ENCODE data around the gene ALK. TPM values are rescaled to one million over a fixed set of nuclear protein-coding genes. Genes with fewer than 3 reads are reported as not detected.

The ALK gene
- total RNA-seq, 2 donors from 2014 or later: 0.05 TPM; not detected in 1

DNA sequence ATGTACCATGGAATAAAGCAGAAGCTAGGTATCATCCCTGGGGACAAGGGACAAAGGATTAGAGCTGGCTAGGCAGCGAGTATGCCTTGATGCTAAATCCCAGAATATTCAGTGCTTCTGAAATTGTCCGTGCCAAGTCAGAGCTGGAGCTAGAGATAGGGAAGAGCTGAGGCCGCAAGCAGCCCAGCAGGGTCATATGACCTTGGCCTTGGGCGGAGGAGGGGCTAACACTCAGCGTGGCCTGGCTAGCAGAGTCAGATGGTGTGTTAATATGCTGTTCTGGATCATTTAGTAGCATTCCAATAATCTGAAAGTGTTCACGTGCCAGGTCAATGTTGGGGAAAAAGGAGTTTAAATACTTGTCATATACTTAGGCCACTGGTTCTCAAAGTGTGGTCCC lies 431.3 kb downstream of the ALK start:
- DNase-seq (ENCODE audit: low spot score in 2 of 2) (no peak), ATAC-seq (no peak)
- Mint-ChIP-seq H3K9me3 (no peaks in the 10 kb centered on the region), H3K36me3 (no peaks in the 10 kb centered on the region), H3K27ac (no peak overlapping the region)

DNA sequence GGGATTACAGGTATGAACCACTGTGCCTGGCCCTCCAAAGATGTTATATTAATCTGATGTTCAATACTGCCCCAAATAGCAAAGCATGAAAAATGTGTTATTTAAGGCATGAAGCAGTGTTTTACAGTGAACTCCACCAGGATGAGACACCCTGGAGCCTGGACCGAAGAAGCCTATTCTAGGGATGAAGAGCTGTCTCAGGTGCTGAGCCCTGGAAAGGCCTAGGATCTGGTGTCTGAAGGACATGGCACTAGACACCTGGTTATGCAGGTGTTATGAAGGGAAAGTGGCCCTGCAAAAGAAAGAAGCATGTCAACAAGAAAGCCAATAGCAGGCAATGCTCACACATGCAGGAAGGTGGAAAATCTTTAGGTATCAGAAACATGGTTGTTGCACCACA lies 431.8 kb downstream of the ALK start:
- DNase-seq (ENCODE audit: low spot score in 2 of 2): no peak
- Mint-ChIP-seq H3K27ac (no peak overlapping the region), H3K9me3 (no peaks in the 10 kb centered on the region), H3K36me3 (no peaks in the 10 kb centered on the region)
- no peak for ATAC-seq

DNA sequence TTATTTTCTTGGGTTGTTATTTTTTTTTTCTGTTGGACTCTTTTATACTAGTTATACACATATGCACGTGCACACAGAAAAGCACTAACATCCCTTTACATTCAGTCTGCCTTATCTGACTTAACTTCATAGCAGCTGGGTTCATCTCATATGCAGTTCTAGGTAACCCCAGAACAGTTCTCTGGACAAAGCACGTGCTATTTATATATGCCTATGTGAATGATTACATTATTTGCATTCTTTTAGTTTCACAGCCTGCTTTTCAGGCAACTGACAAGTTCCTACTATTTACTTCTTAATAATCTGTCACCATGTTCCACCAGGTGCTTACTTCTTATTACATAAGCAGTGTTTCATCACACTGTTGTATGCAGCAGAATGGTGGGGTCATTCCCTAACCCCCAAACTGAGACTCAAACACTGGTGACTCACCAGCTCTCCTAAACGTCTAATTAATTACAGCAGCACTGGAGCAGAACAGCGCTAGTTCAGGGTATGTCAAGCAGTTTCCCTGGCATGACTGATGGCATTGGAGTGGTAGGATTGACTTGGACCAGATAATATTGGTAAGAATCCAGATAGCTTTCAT lies 433.3 kb downstream of the ALK start:
- no peak for ATAC-seq
- Mint-ChIP-seq H3K9me3 (no peaks in the 10 kb centered on the region), H3K27ac (no peak overlapping the region), H3K36me3 (no peaks in the 10 kb centered on the region)
- DNase-seq (ENCODE audit: low spot score in 2 of 2): no peak

DNA sequence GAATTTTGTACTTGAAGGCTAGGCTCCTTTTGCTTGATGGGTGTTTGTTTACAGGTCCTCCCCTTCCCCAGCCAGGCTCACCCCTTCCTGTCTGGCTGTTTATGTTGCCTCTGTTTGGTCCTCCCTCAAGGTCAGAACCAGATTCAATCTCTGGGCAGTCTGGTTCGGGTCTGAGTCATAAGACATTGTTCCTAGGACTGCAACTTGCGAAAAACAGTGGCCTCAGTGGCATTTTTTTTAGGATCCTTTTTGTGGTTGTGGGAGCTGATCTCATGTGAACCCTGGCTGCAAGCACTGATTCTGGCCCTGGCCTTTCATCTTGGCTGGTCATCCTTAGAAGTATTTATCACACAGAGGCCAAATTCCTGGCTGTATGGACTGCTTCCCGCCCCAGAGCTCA lies 435.8 kb downstream of the ALK start:
- no peak for DNase-seq (ENCODE audit: low spot score in 2 of 2)
- H3K36me3 Mint-ChIP-seq: no peaks in the 10 kb centered on the region
- H3K9me3 Mint-ChIP-seq: no peaks in the 10 kb centered on the region
- H3K27ac Mint-ChIP-seq: no peak overlapping the region
- ATAC-seq: no peak

DNA sequence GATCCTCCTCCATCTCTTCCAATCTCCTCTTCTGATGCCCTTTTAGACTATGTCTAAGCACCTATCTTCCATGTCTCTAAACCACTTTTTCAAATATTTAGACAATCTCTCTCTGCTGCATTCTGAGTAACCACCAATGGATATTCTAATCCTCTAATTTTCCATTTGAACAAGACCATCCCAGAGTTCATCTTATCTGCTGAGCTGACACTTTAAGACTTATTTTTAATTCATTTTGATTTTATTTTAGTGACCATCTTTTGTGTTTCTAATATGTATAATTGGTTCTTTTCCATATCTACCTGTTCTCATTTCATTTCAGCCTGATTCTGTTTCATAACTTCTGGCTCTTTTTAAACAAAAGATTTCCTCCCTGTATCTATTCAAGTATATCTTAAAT lies 436.3 kb downstream of the ALK start:
- DNase-seq (ENCODE audit: low spot score in 2 of 2) (no peak), ATAC-seq (no peak)
- no peak overlapping the region for H3K27ac Mint-ChIP-seq
- no peaks in the 10 kb centered on the region for H3K9me3 Mint-ChIP-seq
- no peaks in the 10 kb centered on the region for H3K36me3 Mint-ChIP-seq

DNA sequence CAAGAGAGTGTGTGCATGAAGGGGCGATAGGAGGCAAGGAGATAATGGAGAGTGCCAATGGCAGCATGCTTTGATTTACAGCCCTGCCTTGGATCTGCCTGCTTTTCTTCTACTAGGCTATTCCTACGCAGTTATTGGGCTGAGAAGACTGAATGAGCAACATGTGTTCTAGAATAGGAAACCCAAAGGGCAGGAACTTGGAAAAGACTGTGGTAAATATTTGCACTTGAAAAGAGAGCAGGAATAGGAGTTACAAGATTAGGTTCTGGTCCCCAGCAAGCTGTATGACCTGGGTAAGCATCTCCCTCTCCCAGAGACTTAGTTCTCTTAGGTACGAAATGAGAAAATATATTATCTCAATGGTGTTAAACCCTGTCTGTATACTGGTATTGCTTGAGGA lies 438.5 kb downstream of the ALK start:
- ATAC-seq (no peak), DNase-seq (ENCODE audit: low spot score in 2 of 2) (no peak)
- Mint-ChIP-seq H3K9me3 (no peaks in the 10 kb centered on the region), H3K36me3 (no peaks in the 10 kb centered on the region), H3K27ac (no peak overlapping the region)

DNA sequence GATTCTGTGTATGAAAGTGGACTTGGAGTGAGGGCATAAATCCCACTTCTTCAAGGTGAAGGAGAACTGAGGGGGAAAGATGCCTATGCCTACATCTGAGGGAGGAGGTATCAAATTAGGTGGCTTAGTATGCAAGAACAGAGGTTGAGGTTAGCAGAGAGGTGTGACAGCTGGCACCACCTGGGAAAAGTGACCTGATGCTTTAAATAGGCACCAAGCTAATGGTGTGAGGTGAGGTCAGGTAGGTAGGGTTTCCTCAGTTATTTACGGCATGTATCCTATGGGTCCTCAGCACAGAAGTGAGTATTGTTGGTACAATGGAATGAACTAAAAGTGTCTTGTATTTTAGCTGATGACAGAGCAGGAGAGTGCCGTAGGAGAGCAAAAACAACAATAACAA lies 439.0 kb downstream of the ALK start:
- no peaks in the 10 kb centered on the region for H3K9me3 Mint-ChIP-seq
- no peak overlapping the region for H3K27ac Mint-ChIP-seq
- no peak for DNase-seq (ENCODE audit: low spot score in 2 of 2)
- H3K36me3 Mint-ChIP-seq: no peaks in the 10 kb centered on the region
- no peak for ATAC-seq

DNA sequence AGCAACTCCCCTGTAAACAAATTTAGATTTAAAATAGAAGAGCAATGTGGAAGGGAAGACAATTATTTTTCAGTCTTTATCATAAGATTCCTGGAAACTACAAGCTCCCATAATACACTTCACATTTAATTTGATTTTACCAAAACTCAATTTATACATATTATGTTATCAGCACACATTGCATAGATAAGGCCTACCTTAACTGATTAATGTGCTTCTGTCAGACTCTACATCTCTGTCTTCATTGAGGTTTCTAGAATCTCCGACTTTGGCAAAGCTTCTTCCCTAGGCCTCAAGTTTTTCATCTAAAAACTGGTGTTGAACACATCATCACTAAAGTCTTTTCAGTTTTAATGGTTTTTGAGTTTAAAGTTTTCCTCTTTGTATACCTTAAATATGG lies 440.1 kb downstream of the ALK start:
- DNase-seq (ENCODE audit: low spot score in 2 of 2) (no peak), ATAC-seq (no peak)
- no peak overlapping the region for H3K27ac Mint-ChIP-seq
- H3K9me3 Mint-ChIP-seq: no peaks in the 10 kb centered on the region
- no peaks in the 10 kb centered on the region for H3K36me3 Mint-ChIP-seq

DNA sequence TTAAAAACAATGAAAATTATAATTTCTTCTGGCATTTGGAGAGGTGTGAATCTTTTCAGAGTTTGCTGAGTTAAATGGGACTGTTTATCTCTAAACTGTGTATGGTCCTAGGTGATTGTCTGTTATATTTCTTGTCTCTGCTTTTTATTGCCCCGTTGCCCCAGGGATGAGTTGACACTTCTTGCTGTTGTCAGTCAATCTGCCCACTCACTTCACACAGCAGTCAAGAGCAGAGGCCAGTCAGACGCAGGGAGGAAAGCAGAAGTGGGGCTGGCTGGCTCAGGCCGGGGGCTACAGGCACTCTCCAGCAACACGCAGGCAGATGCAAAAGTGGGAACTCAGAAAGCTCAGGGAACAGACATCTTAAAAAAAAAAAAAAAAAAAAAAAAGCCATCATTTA lies 441.0 kb downstream of the ALK start:
- no peak for ATAC-seq
- no peak for DNase-seq (ENCODE audit: low spot score in 2 of 2)
- Mint-ChIP-seq H3K27ac (no peak overlapping the region), H3K9me3 (no peaks in the 10 kb centered on the region), H3K36me3 (no peaks in the 10 kb centered on the region)

DNA sequence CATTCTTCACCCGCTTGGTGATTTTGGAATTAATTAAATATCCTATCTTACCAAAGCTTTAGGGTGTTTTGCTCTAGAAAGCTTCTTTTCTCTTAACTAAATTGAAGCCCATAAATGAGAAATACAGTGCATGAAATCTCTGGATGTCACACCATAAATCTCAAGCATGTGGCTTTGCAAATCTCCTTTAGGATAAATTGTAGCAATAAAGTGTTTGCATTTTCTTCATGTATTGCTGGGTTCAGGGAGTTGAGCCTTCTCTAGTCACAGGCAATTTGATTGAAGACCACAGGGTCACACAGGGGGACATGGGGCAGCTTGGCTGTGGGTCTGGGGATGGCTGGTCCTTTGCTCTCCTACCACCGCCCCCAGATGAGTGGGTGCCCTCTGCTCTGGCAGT lies 442.0 kb downstream of the ALK start:
- ATAC-seq: no peak
- H3K27ac Mint-ChIP-seq: no peak overlapping the region
- no peaks in the 10 kb centered on the region for H3K9me3 Mint-ChIP-seq
- no peak for DNase-seq (ENCODE audit: low spot score in 2 of 2)
- H3K36me3 Mint-ChIP-seq: no peaks in the 10 kb centered on the region

DNA sequence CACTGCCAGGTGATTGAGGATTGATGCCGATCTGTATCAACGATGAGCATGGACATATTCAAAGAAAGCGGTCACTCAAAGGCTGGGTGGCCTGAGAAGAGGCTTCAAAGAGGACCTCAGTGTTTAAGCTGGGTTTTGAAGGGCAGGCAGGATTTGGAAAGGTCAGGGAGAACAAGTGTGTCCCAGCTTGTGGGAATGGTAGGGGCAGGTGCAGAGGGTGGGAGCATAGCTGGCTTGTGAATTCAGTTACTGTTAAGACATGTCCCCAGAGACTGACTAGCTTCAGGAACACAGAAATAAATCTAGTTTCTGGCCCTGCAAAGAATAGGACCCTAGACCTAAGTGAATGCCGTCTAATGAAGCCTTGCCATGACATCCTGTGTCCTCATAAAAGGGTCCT lies 442.7 kb downstream of the ALK start:
- ATAC-seq: no peak
- H3K27ac Mint-ChIP-seq: no peak overlapping the region

DNA sequence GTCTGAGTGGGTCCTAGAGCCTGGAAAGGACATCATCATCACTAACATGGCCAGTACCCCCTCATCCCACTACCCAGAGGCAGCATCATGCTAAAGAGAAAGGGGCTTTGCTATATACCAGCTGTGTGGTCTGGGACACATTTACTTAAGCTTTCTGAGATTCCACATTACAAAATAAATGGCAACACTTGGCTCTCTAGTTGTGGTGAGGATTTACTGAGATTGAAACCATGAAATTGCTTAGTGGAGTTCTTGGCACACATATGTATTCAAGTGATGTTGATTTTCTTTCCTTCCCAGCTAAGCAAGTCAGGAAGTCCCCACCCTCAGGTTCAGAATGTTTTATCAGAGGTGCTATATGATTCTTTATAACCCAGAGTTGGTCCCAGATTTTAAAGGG lies 444.2 kb downstream of the ALK start:
- DNase-seq (ENCODE audit: low spot score in 2 of 2): no peak
- Mint-ChIP-seq H3K36me3 (no peaks in the 10 kb centered on the region), H3K9me3 (no peaks in the 10 kb centered on the region), H3K27ac (no peak overlapping the region)
- ATAC-seq: no peak

More for the DNA sequence above, 442.7 kb downstream of the ALK start:
- no peak for DNase-seq (ENCODE audit: low spot score in 2 of 2)
- H3K36me3 Mint-ChIP-seq: no peaks in the 10 kb centered on the region
- H3K9me3 Mint-ChIP-seq: no peaks in the 10 kb centered on the region

DNA sequence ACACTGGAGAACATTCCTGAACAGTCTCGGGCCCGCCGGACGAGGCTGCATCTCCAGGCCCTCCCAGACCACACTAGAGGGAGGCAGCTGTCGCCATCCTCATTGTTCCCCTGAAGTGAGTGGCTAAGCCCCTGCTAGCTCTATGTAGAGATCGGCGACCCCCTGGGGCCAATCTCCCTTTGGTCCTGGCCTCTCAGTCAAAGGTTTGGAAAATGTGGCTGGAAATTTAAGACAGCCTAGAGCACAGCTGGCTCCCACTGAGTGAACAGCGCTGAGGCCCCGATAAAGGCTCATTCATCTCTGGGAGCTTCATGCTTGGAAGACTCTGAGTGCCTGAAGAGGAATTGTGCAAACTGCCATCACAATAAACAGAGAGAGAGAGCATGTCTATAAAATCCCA lies 445.9 kb downstream of the ALK start:
- ATAC-seq: no peak
- Mint-ChIP-seq H3K9me3 (no peaks in the 10 kb centered on the region), H3K27ac (no peak overlapping the region), H3K36me3 (peaks cover 0 to under 1% of the 10 kb centered on the region in 2 donors)
- no peak for DNase-seq (ENCODE audit: low spot score in 2 of 2)

DNA sequence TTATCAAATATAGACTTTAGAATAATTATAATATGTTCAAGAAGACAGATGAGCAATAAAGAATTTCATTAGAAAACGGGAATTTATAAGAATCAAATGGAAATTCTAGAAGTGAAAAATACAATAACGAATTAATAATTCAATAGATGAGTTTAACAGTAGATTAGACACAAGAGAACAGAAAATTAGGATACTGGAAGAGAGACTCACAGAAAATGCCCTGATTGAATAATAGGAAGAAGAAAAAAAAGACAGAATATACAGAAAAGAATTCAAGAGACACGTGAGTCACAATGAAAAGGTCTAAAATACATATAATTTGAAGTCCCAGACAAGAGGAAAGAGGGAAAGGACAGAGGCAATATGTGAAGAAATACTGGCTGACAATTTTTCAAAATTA lies 451.4 kb downstream of the ALK start:
- H3K36me3 Mint-ChIP-seq: peaks cover 10 to 15% of the 10 kb centered on the region in 2 donors
- H3K27ac Mint-ChIP-seq: no peak overlapping the region
- ATAC-seq: no peak
- no peak for DNase-seq (ENCODE audit: low spot score in 2 of 2)
- H3K9me3 Mint-ChIP-seq: peaks cover 11 to 14% of the 10 kb centered on the region in 2 donors

DNA sequence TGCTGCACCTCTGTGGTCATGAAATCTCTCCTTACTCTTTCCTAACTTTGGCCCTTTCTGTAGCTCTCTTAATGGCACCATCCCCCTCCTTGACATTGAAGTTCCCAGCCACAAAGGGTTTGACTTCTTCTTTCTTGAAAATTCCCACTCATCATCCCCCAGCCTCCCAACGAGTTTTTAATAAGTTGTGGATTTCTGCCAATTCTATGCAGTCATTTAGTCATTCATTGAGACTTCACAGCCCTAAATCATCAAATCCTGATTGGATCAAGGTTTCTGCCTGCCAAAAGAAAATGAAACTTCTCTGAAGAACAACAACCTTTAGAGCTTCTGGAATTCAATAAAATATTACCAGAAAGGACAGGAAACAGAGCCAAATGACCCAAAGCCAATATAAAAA lies 451.9 kb downstream of the ALK start:
- ATAC-seq (no peak), DNase-seq (ENCODE audit: low spot score in 2 of 2) (no peak)
- Mint-ChIP-seq H3K27ac (no peak overlapping the region), H3K36me3 (peaks cover 10 to 15% of the 10 kb centered on the region in 2 donors), H3K9me3 (peaks cover 11 to 14% of the 10 kb centered on the region in 2 donors)

DNA sequence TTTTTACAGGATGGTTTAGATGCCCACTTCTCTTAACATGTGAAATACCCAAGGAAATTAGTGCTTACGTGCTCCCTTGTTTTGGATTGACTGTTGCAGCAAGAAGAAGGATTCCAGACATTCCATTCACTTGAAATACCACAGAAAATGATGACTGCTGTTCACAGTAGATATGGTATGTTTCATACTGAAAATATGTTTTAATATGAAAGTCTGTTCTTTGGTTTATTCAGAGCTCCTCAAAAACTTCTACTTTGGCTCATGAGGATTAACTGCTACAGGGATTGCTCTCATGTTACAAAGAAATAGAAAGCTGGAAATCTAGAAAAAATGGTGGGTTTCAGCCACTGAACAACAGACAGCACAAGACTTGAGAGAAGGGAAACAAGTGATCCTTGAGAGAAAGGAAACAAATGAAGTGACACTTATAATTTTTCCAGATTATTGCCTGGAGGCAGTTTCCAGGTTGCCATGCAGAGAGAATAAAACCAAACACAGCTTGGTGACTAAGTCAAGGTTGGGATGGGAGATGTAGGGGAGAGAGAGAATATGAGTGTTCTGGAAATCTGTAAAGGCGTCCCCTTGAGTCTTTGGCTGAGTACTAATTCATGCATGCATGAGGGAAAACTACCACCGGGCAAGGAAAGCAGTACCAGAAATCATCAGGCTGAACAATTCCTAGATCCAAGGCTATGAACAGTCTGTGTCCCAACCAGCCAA lies 458.0 kb downstream of the ALK start:
- no peak for DNase-seq (ENCODE audit: low spot score in 2 of 2)
- no peak for ATAC-seq
- Mint-ChIP-seq H3K27ac (no peak overlapping the region), H3K36me3 (peaks cover 0 to 5% of the 10 kb centered on the region in 2 donors), H3K9me3 (no peaks in the 10 kb centered on the region)

DNA sequence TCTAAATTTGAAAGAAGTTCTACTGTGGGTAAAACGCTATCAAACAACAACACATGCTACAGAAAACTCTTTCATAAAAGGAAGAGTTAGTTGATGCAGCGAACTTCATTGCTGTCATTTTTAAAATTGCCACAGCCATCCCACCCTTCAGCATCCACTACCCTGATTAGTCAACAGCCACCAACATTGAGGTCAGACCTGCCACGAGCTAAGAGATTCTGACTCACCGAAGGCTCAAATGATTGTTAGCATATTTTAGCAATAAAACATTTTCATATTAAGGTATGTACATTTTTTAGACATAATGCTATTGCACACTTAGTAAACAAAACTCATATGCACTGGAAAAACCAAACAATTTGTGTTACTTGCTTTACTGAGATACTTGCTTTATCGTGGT lies 459.1 kb downstream of the ALK start:
- Mint-ChIP-seq H3K9me3 (no peaks in the 10 kb centered on the region), H3K27ac (no peak overlapping the region), H3K36me3 (peaks cover 0 to 5% of the 10 kb centered on the region in 2 donors)
- DNase-seq (ENCODE audit: low spot score in 2 of 2) (no peak), ATAC-seq (no peak)

DNA sequence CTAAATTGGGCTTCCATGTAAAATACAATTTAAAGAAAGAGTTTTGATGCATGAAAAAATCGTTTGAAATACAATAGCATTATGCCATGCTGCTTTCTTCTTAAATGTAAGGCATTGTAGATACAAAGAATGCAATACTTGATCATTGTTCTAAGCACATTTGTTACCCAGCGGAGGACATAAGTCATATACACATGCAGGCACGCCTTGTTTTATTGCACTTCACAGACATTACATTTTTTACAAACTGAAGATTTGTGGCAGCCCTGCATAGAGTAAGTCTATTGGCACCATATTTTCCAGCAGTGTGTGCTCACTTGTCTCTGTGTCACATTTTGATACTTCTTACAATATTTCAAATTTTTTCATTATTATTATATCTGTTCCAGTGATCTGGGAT lies 461.2 kb downstream of the ALK start:
- Mint-ChIP-seq H3K27ac (no peak overlapping the region), H3K36me3 (peaks cover 0 to 5% of the 10 kb centered on the region in 2 donors), H3K9me3 (no peaks in the 10 kb centered on the region)
- ATAC-seq (no peak), DNase-seq (ENCODE audit: low spot score in 2 of 2) (no peak)
